HG03135 (cell line): ENCODE data around the gene CHAF1B.
"Not testable (repeated sequence)": the region's sequence is repeated elsewhere in the genome, so short reads cannot be mapped to it uniquely, and the experiment has no call there.

ENCODE experiments used
- ATAC-seq: cut with Tn5 transposase; IDR thresholded peaks from one replicate; pipeline ENCODE4 v1.9.1; 2021; ENCODE audit warnings: mild to moderate bottlenecking, moderate library complexity; ENCODE audit not compliant: unreplicated experiment

The CHAF1B gene

DNA sequence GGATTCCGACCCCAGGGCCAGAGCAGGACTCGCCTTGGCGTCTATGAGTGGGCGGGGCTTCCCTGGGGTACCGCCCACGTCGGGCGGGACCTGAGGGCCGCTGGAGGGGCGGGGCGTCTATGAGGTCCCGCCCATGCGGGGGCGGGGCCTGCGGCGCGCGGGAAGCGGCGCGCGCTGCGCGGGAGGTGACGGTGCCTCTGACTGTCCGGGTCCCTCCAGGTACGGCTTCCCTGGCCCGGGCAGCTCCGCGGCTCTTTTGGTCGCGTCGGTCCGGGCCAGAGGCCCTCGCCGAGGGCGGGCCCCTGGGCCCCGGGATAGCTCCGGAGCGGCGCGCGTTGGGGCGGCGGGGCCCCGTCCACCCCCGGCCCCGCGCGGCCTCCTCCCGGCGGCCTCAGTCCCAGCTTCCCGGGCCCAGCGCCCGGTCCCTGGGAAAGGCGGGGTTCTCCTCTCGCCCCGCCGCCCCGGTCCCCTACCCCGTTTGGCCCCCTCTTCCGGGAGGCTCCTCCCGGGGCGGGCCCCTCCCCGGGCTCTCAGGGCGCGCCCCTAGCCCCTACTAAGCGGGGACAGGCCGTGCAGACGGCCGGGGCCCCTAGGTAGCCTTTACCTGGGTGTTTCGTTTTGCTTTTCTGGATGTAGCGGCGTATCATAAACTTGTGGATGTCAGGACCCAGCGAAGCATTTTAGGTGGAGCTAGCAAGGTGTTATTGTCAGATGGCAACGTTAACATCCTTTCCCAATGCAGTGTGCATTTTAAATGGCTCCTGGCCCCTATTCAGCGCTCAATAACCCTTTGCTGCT is at the start of gene CHAF1B:
Gene CHAF1B, plus strand, starts transcription at position 160 of the 798 bp plus-strand sequence. CDS start 745 bp downstream, outside the sequence.
- peak; percentile 92 for ATAC-seq

DNA sequence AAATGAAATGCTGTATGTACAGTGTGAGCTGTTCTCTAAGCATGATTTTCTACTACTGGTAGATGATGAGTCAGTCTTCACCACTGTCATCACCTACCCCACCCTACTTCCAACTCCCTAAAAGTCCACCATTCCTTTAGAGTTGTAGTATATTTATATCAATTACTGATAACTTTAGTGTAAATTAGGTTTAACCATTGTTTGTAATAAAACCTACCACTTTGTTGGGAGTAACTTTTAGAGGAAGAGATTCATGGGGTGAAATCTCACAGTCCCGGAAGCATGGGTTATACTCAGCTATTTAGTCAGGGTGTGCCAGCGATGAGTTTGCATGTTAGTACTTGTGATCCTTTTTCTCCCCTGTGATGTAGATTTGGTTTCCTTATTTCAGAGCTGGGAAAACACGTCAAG is 48.1 kb upstream of the CHAF1B start:
- no peak for ATAC-seq

DNA sequence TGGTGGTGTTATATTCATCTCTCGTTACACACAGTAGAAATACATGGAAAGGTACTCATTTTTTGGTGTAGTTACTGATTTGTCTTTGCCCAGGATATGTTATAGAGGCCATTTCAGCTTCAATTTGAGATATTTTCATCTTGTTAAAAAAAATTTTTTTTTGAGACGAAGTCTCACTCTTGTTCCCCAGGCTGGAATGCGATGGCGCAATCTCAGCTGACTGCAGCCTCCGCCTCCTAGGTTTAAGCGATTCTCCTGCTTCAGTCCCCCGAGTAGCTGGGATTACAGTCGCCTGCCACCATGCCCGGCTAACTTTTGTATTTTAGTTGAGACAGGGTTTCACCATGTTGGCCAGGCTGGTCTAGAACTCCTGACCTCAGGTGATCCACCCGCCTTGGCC is 46.2 kb upstream of the CHAF1B start:
- no peak for ATAC-seq

DNA sequence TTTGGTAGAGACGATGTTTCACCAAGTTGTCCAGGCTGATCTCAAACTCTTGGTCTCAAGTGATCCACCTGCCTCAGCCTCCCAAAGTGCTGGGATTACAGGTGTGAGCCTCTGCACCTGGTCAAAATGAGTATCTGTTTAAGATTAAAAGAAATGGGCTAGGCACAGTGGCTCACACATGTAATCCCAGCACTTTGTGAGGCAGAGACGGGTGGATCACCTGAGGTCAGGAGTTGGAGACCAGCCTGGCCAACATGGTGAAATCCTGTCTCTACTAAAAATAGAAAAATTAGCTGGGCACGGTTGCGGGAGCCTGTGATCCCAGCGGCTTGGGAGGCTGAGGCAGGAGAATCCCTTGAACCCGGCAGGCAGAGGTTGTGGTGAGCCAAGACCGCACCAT is 42.6 kb upstream of the CHAF1B start:
- not testable (repeated sequence) for ATAC-seq

DNA sequence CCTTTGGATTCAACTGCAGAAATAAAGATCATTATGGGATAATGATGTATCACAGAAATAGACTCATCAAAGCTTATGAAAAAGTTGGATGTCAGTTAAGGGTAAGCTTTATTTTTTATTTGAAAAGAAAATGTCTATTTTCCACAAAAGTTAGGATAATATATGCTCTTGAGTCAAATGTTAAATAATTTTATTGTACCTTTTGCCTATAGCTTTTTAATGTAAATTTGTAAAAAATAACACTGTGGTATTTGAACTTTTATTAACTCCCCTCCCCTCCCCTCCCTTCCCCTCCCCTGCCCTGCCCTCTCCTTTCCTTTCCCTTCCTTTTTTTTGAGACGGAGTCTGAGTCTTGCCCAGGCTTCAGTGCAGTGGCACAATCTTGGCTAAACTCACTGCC is 40.3 kb upstream of the CHAF1B start:
- ATAC-seq = no peak

DNA sequence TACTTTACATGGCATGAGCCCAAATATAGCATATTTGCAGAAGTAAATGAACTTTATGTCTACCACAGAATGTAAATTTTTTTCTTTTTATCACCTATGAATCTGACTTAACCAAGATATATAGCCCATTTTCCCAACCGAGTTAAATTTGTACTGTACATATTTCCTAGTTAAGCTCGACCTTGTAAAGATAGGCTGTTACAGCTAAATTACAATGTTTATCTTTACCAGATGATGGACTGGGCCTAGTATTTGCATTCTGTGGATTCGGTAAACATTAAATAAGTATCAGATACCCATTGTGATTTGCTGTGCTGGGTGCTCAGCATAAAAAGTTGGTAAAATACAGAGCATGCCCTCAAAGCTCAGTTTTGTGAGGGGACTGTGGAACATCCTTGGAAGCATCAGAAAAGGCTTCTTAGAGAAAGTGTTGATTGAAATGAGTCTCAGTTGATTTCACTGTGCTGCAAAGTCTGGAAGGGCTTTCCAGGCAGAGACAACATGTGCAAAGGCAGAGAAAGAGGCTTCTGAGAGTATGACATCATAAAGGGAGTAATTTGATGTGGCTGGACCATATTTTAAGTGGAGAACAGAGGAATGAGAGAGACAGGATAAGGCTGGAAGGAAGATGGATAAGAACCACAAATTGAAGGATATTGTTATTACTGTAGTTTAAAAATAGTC is 37.8 kb upstream of the CHAF1B start:
- no peak for ATAC-seq

DNA sequence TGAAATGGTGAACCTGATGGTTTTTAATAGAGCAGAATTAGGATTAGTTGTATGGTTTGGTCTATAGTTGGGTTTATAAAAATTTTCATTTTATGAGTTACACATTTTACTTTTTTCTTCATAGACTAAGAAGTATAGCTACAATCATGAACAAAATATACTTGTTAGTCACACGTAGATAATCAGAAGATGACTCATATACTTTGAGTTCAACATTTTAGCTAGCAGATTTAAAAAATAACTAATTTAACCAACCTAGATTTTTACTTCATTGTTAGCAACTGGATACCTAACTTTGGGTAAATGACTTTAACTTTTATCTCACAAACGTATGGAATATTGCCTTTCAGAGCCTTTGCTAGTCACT is 37.2 kb upstream of the CHAF1B start:
- ATAC-seq = no peak

DNA sequence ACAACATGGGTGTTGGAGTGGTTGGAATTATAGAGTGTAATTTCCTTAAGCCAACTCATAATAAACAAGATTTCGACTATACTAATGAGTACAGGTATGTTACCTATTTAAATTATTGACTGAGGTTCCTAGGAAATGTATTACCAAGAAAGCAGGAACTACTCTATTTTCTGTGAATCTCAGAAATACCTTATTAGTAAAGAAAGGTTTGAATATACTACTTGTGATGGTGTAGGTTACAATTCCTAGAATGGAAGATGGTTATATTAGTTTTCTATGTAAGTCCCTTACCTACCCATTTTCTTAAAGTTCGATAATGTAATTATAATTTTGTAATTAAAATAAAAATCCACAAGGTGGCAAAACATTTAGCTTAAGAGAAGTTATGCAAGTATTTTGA is 35.9 kb upstream of the CHAF1B start:
- no peak for ATAC-seq

DNA sequence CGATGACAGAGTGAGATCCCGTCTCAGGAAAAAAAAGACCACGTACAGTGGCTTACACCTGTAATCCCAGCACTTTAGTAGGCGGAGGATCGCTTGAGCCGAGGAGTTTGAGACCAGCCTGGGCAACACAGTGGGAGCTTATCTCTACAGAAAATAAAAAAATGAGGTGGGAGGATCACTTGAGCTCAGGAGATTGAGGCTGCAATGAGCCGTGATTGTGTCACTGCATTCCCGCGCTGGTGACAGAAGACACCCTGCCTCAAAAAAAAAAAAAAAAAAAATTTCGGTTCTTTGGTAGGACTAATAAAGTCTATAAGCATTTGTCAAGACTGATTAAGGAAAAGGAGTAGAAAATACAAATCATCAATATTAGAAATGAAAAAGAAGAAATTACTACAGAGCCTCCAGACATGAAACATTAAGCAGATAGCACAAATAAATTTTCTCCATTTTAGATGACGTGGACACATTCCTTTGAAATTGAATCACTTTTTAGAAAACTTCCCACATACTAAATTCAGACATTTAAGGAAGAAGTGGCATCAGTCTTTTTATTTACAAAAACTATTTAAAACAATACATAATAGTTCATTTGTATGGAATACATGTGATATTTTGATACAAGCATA is 34.8 kb upstream of the CHAF1B start:
- ATAC-seq = no peak

DNA sequence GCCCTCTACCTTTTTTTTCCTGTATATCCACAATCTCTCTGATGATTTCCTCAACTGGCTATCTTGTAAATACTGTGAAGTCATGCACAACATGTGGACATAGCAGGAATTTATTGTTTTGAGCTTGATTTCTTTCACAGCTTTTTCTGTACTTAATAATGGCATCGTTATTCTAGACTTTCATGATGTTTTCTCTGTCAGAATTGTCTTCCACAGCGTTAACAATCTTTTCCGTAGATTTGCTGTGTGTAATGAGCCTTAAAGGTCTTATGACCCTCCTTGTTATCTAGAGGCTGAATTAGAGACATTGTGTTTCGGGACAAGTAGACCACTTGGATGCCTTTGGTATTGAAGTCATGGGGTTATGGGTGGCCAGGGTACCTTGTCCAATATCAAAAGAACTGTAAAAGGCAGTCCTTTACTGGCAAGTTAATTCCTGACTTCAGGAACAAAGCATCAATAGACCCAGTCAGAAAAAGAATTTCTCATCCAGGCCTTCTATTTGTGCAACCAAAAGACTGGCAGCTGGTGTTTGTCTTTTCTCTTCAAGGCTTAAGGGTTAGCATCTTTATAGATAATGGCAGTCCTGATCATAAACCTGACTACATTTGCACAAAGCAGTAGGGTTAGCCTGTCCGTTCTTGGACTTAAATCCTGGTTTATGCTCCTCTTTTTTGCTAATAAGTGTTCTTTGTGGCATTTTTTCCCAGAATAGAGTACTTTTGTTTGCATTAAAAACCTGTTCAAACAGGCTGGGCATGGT is 30.1 kb upstream of the CHAF1B start:
- ATAC-seq = no peak

DNA sequence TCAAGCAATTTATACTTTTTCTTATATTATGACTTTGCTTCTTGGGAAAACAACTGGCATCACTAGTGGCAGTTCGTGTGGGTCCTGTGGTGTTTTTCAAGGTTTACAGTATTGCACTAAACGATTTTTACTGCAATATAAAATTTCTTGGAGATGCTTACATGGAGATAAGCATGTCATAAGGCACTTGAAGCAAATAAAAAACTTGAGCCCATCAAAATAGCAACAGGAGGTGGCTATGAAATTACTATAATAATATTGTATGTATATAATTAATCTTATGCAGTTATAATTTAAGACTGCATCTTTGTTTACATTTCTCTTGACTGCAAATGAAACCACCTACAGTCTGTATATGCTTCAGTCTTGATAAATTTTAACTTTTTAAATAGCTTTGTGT is 29.3 kb upstream of the CHAF1B start:
- ATAC-seq = no peak

DNA sequence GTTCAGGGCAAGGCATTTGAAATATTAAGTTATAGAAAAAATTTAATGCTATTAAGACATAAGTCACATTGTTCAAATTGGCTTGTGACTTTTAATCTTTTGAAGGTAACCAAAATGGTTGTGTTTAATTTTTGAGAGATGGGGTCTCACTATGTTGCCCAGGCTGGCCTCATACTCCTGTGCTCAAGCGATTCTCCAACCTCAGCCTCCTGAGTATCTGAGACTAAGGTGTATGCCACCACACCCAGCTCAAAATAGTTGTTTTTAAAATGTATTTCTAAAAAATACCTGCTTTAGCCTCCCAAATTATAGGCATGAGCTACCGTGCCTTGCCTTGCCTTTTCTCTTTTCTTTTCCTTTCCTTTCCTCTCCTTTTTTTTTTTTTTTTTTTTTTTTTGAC is 26.0 kb upstream of the CHAF1B start:
- ATAC-seq = no peak

DNA sequence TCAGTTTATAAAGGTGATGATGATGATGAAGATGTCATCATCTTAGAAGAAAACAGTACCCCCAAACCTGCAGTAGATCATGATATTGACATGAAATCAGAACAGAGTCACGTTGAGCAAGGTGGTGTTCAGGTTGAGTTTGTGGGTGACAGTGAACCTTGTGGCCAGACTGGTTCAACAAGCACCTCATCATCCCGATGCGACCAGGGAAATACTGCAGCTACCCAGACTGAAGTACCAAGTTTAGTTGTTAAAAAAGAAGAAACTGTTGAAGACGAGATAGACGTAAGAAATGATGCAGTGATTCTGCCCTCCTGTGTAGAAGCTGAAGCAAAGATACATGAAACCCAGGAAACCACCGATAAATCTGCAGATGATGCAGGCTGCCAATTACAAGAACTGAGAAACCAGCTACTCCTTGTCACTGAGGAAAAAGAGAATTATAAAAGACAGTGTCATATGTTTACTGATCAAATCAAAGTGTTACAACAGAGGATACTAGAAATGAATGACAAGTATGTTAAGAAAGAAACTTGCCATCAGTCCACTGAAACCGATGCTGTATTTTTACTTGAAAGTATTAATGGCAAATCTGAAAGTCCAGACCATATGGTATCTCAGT is 16.0 kb upstream of the CHAF1B start:
- ATAC-seq = no peak

DNA sequence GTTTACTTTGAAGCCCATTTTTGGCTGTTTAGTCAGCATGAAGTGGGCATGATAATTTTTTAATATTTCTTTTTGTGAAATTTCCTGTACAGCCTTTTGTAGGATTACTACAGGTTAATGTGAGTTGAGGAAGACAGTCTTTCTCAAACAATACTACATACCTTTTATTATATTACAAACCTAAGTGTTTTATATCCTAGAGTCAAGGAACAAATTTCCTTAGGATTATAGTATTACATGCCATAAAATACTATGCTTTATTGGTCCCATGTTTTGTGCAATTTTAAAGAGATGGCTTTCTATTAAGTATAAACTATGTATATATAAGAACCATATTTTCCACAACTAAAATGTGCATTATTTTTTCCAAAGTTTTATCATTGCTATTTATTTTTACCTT is 9.2 kb upstream of the CHAF1B start:
- ATAC-seq = no peak

DNA sequence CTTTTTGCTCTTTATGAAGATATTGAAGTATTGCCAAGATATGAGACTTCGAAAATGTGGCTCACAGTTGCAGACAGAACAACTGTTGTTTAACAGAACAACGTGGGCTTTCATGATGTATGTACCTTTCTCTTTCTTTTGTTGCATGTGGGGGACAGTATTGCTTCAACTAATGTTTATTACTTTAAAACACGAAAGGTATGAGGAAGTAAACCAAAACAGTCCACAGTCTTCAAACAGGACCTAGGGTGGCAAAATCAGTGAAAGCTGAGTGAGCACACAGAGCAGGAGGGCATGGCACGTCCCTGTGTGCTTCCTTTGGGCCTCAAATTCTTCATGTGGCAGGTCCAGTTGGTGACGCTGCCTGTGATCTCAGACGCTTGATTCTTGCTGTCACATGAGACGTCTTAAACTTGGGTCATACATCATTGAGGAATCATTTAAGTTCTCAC is 7.8 kb upstream of the CHAF1B start:
- ATAC-seq = no peak

DNA sequence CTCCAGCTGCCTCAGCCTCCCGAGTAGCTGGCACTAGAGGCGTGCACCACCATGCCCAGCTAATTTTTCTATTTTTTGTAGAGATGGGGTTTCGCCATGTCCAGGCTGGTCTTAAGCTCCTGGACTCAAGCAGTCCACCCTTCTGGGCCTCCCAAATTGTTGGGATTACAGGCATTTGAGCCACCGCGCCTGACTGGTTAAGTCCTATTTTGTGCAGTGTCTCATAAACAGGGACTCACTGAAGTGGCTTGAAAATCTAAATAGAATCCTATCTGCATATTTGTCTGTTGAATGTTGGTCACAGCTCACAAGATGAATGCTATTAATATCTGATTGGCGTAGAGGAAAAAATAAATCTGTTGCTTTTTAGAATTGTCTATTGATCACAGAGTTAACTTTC is 5.9 kb upstream of the CHAF1B start:
- ATAC-seq = no peak

DNA sequence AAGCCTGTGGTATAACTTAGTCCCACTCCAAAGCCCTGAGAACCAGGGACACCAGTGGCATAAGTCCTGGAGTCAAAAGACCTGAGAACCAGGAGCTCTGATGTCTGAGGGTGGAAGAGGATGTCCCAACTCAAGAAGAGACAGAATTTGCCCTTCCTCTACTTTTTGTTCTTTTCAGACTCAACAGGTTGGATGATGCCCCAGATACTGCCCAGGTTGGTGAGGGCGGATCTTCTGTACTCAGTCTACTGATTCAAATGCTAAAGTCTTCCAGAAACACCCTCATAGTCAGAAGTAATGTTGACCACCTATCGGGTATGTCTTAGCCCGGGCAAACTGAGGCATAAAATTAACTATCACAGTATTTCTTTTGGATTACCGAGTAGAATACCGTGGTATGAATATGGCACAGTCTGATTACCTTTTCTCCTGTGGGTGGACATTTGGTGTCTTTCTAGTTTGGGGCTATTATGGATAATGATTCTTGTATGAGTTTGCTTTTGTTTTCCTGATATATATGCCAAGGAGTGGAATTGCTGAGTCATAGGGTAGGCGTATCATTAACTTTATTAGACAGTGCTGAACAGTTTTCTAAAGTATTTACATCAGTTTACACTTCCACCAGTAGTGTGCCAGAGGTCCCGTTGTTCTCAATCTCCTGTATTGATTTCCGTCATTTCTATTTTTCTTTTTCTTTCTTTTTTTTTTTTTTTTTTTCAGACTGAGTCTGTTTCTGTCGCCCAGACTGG is 3.2 kb upstream of the CHAF1B start:
- no peak for ATAC-seq

DNA sequence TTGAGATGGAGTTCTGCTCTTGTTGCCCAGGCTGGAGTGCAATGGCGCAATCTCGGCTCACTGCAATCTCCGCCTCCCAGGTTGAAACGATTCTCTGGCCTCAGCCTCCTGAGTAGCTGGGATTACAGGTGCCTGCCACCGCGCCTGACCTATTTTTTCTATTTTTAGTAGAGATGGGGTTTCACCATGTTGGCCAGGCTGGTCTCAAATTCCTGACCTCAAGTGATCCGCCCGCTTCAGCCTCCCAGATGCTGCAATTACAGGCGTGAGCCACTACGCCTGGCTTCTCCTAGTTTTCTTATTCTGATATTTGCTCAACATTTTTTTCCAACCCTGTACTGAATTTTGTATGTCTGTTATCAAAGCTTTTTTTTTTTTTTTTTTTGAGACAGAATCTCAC is 2.5 kb upstream of the CHAF1B start:
- not testable (repeated sequence) for ATAC-seq

DNA sequence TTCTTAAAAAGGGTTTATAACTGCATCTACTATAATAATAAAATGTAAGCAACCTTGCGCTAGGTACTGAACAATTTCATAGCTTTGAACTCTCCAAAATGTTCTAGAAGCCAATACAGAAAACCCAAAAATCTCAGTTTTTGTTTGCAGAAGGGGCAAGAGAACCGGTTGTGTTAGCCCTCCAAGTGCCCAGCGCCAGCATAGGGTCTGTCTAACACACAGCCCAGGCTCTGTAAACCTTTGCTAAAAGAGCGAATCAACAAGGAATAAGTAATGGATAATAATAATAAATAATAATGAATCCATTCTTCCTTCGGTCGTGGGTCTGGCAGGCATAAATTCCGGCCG is 333 bp upstream of the CHAF1B start:
- ATAC-seq = peak; percentile 13

DNA sequence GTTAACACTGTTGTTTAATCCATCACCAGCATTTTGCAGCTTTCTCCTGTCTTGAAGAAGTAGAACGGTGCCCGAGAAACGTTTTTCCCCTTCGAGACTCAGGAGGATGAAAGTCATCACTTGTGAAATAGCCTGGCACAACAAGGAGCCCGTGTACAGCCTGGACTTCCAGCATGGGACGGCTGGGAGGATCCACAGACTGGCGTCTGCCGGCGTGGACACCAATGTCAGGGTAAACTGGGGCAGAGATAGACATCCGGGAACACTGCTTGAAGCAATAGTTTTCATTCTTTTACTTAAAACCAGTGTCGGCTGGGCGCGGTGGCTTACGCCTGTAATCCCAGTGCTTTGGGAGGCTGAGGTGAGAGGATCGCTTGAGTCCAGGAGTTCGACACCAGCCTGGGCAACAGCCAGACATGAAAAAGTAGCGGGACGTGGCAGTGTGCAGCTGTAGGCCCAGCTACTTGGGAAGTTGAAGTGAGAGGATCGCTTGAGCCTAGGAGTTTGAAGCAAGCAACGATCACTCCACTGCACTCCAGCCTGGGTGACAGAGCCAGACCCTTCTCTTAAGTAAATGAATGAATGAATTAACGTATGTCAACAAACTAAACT is 945 bp downstream of the CHAF1B start:
- no peak for ATAC-seq
